Endodermal cell (in vitro differentiated cells): ENCODE results near the gene LINC01488. TPM values are rescaled to one million over a fixed set of nuclear protein-coding genes. Genes with fewer than 3 reads are reported as not detected.

Source experiments
- DNase-seq: peaks from one replicate; pipeline ENCODE4 v3.0.0-alpha.2; 2017
- H3K27ac ChIP-seq: 2 replicates; pipeline ENCODE4 v1.5.1; 2013; ENCODE audit warnings: mild to moderate bottlenecking, low read depth, low read length, moderate library complexity
- H3K27me3 ChIP-seq: 2 replicates; pipeline ENCODE4 v1.6.1; 2013; ENCODE audit warnings: mild to moderate bottlenecking, low read length, moderate library complexity; ENCODE audit not compliant: insufficient read depth, control insufficient read depth, poor library complexity, severe bottlenecking
- H3K36me3 ChIP-seq: 2 replicates; pipeline ENCODE4 v1.7.0; 2013; ENCODE audit warnings: mild to moderate bottlenecking, low read length, moderate library complexity; ENCODE audit not compliant: control insufficient read depth, insufficient read depth
- H3K4me1 ChIP-seq: one replicate; pipeline ENCODE4 v1.7.0; 2013; ENCODE audit warnings: low read length; ENCODE audit not compliant: control insufficient read depth, insufficient read depth
- H3K4me3 ChIP-seq: 2 replicates; pipeline ENCODE4 v1.5.1; 2013; ENCODE audit warnings: mild to moderate bottlenecking, low read length, moderate library complexity
- H3K9ac ChIP-seq: 2 replicates; pipeline ENCODE4 v1.6.1; 2013; ENCODE audit warnings: mild to moderate bottlenecking, low read length, moderate library complexity; ENCODE audit not compliant: poor library complexity, severe bottlenecking; ENCODE audit errors: extremely low read depth
- H3K9me3 ChIP-seq: 2 replicates; pipeline ENCODE4 v1.6.1; 2013; ENCODE audit warnings: mild to moderate bottlenecking, low read length, moderate library complexity; ENCODE audit not compliant: control insufficient read depth
- H3K27ac Mint-ChIP-seq: 2 replicates; pipeline ENCODE4 v1.8.0; 2020; ENCODE audit warnings: mixed read lengths
- H3K27me3 Mint-ChIP-seq: 2 replicates; pipeline ENCODE4 v1.8.0; 2021; ENCODE audit warnings: mild to moderate bottlenecking, mixed read lengths; ENCODE audit not compliant: insufficient read depth
- H3K36me3 Mint-ChIP-seq: 2 replicates; pipeline ENCODE4 v1.8.0; 2020; ENCODE audit warnings: low read depth, mixed read lengths
- H3K4me1 Mint-ChIP-seq: 2 replicates; pipeline ENCODE4 v1.8.0; 2020; ENCODE audit warnings: mixed read lengths
- H3K4me3 Mint-ChIP-seq: 2 replicates; pipeline ENCODE4 v1.8.0; 2020; ENCODE audit warnings: mild to moderate bottlenecking, moderate library complexity, mixed read lengths
- H3K9me3 Mint-ChIP-seq: 2 replicates; pipeline ENCODE4 v1.8.0; 2020; ENCODE audit warnings: mild to moderate bottlenecking, mixed read lengths
- WGBS, 2 experiments: methylation state at CpG; one replicate each; pipeline versions ENCODE4 v1.1.5 to v1.1.7; 2013; ENCODE audit warnings: missing lambda C conversion rate in 2 of 2, mixed read lengths in 1 of 2; ENCODE audit not compliant: insufficient coverage in 1 of 2, insufficient read length in 1 of 2; 5-methylcytosine and 5-hydroxymethylcytosine counted together
- total RNA-seq, 2 donors: library from RNA; stranded (reverse); fragmentation: NEBNext Ultra II Directional in 1 of 2; extraction: Animal tissue kit (Norgen Biotek cat#: 25700) in 1 of 2; gene quantifications; 2 replicates in 1 of 2; 3 replicates in 1 of 2; pipeline ENCODE4 v1.2.1, GENCODE V29; 2021
- TF ChIP-seq, protein P1 (sequence below): fragments of 200-600 bp; sonication (generic); conservative IDR thresholded peaks from 2 replicates; pipeline ENCODE4 v1.5.0; 2021; ENCODE audit warnings: antibody characterized with exemption, mild to moderate bottlenecking

The LINC01488 gene
- total RNA-seq, 2 donors from 2014 or later = not detected

DNA sequence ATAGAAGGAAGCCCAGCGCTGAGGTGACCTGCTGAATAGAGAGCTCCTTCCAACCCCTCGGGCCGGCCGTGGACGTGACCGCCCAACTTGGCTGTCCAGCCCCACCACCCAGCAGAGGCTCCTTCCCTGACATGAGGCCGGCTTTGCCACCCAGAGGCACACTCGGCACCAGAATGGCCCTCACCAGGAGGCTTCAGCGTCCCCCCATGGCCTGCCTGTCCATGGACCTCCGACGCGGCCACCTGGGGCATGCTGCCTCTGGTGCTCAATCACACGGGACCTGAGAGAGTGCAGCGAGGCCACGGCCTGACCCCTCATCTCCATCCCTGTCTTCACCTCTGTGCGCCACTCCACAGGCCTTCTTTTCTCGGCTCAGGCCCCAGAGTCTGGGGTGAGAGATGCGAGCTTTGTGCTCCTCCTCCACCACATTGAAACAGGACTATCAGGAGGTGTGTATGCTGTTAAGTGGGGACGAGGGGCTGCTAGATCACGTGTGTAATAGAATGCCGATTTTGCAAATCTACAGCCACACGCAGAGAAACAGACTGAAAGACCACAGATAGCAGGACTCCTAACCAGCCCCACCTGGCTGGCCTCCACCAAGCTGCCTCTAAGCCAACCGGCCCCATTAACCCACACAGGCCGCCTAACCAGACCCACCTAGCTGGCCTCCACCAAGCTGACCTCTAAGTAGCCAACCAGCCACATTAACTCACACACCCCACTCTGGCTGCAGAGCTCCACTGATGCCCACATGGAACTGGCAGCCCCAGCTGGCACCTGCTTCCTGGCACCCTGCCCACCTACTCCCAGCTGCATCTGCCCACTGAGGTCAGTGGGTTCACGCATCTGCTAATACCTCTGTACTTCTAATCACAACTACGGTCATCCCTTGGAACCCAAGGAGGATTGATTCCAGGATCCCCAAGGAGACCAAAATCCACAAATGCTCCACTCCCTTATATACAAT is 20.7 kb downstream of the LINC01488 start:
- Histone ChIP-seq H3K9me3 (no peaks in the 10 kb centered on the region), H3K4me3 (no peak overlapping the region), H3K9ac (no peak overlapping the region), H3K27me3 (no peaks in the 10 kb centered on the region), H3K36me3 (no peaks in the 10 kb centered on the region), H3K4me1 (no peaks in the 10 kb centered on the region), H3K27ac (no peak overlapping the region)
- H3K4me1 Mint-ChIP-seq = peaks cover 2% of the 10 kb centered on the region
- H3K4me3 Mint-ChIP-seq = no peak overlapping the region
- H3K36me3 Mint-ChIP-seq = no peaks in the 10 kb centered on the region
- no peak overlapping the region for H3K27ac Mint-ChIP-seq
- no peaks in the 10 kb centered on the region for H3K27me3 Mint-ChIP-seq
- TF ChIP-seq, protein P1, sequence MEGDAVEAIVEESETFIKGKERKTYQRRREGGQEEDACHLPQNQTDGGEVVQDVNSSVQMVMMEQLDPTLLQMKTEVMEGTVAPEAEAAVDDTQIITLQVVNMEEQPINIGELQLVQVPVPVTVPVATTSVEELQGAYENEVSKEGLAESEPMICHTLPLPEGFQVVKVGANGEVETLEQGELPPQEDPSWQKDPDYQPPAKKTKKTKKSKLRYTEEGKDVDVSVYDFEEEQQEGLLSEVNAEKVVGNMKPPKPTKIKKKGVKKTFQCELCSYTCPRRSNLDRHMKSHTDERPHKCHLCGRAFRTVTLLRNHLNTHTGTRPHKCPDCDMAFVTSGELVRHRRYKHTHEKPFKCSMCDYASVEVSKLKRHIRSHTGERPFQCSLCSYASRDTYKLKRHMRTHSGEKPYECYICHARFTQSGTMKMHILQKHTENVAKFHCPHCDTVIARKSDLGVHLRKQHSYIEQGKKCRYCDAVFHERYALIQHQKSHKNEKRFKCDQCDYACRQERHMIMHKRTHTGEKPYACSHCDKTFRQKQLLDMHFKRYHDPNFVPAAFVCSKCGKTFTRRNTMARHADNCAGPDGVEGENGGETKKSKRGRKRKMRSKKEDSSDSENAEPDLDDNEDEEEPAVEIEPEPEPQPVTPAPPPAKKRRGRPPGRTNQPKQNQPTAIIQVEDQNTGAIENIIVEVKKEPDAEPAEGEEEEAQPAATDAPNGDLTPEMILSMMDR = no peak
- 92 to 93% methylated on average over 8 to 26 of the region's 26 CpGs for WGBS, 2 experiments
- no peak for DNase-seq
- peaks cover 3% of the 10 kb centered on the region for H3K9me3 Mint-ChIP-seq

- Histone ChIP-seq H3K27me3 (no peaks in the 10 kb centered on the region), H3K4me3 (no peak overlapping the region), H3K4me1 (no peaks in the 10 kb centered on the region), H3K36me3 (no peaks in the 10 kb centered on the region), H3K27ac (no peak overlapping the region), H3K9me3 (no peaks in the 10 kb centered on the region), H3K9ac (no peak overlapping the region)
- peaks cover 2% of the 10 kb centered on the region for H3K4me1 Mint-ChIP-seq
- no peak for DNase-seq
- TF ChIP-seq, protein P1 = no peak
- no peak overlapping the region for H3K4me3 Mint-ChIP-seq
- H3K9me3 Mint-ChIP-seq = peaks cover 3% of the 10 kb centered on the region
- H3K27me3 Mint-ChIP-seq = no peaks in the 10 kb centered on the region
- no peaks in the 10 kb centered on the region for H3K36me3 Mint-ChIP-seq
- no peak overlapping the region for H3K27ac Mint-ChIP-seq
- WGBS, 2 experiments = 92 to 100% methylated on average over 1 to 9 of the region's 9 CpGs
These were observed 22.7 kb downstream of the LINC01488 start for GRCh38 chr11:69504127-69504526.

- no peak for DNase-seq
- H3K27me3 Mint-ChIP-seq = no peaks in the 10 kb centered on the region
- H3K4me1 Mint-ChIP-seq = peaks cover 2% of the 10 kb centered on the region
- Histone ChIP-seq H3K27ac (no peak overlapping the region), H3K9ac (no peak overlapping the region), H3K4me1 (no peaks in the 10 kb centered on the region), H3K36me3 (no peaks in the 10 kb centered on the region), H3K9me3 (no peaks in the 10 kb centered on the region), H3K4me3 (no peak overlapping the region), H3K27me3 (no peaks in the 10 kb centered on the region)
- no peaks in the 10 kb centered on the region for H3K36me3 Mint-ChIP-seq
- H3K4me3 Mint-ChIP-seq = no peak overlapping the region
- H3K9me3 Mint-ChIP-seq = peaks cover 3% of the 10 kb centered on the region
- WGBS, 2 experiments = 92 to 98% methylated on average over 4 to 10 of the region's 10 CpGs
- no peak overlapping the region for H3K27ac Mint-ChIP-seq
- TF ChIP-seq, protein P1 = no peak
These were observed 23.3 kb downstream of the LINC01488 start for GRCh38 chr11:69504576-69505335.
